Measurements from ENCODE around the gene CETN2.
"Not testable (repeated sequence)": the region's sequence is repeated elsewhere in the genome, so short reads cannot be mapped to it uniquely, and the experiment has no call there.

CETN2 gene

DNA sequence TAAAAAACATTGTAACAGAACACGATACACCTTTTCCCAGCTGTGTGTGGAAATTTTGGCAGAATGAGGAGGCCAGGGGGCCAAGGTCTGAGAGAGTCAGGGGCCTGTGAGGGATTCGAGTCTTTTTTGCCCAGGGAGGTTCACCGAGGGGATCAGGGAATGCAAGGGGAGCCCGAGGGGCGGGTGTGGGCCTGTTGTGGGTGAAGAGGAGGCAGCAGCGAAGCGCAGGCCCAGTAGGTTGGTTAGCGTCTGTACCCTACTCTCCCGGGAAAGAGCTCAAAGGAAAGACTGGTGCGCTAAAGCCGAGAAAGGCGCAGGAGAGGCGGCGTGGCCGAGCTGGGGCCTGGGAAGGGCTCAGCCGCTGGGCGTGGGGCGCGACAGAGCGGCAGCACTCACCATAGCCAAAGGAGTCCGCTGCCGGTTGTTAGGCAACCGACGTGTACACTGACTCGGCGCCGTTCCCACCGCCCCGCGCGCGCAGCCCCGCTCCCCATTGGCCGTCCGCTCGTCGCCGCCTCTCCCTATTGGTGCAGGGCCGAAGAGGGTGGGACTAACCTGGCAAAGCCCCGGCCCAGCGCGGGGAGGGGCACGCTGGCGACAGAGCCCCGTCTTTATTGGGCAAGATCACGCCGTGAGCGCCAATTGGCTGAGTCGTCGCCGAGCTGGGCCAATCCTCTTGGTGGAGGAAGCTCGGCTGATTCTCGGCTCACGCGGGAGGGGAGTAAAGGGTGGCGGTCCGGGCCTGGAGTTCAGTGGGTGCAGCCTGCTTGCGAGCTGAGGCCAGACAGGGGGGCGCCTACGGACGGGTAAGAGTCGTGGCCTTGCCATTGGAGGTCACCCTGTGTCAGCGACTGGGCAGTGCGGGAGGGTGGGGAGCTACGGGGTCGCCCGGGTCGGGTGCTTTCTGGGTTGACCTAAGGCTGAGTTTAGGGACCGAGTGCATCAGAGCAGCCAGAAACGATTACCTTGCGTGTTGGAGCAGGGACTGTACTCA lies at the start of gene CETN2, which contains the start of gene NSDHL:
Gene CETN2, minus strand, starts transcription at position 446 of the 994 bp plus-strand sequence. Its CDS starts 47 bp downstream, at position 399.
Gene NSDHL, plus strand, starts transcription at position 752 of the 994 bp plus-strand sequence. CDS start 15,262 bp downstream, outside the sequence.
- peak; percentile 88 for DNase-seq (ENCODE audit: low read depth)

DNA sequence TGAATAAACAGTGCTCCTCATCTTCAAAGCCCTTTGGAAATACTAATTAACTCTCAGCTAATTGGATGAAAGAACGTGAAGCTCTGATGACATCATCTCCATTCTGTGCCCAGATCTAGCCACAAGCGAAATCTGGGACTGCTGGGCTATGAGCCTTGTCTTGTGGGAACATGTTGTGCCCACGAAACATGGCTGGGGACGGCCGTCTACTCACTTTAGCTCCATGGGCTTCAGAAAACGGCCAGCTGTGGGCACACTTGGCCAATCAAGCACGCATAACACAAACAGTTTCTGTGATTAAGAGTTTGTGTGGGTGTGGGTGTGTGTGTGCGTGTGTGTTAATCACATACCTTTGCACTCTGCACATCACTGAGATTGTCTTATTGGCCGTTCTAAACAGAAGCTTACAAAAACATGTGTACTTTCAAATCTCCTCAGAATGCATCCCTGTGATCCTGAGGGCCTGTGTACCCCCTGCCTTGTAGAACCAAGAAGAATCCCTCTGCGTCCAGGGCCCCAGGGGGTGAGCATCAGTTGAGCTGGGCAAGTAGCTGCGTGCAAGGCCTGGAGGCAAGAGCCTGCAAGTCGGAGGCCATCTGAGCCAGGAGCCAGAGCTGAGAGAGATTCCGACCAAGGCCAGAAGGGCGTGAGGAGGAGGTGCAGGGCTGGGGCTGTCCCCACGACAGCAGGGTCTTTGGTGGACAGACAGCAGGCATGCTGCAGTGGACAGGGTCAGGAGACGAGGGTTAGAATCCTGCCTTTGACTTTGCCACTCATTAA lies 48.6 kb upstream of the CETN2 start:
- no peak for DNase-seq (ENCODE audit: low read depth)

DNA sequence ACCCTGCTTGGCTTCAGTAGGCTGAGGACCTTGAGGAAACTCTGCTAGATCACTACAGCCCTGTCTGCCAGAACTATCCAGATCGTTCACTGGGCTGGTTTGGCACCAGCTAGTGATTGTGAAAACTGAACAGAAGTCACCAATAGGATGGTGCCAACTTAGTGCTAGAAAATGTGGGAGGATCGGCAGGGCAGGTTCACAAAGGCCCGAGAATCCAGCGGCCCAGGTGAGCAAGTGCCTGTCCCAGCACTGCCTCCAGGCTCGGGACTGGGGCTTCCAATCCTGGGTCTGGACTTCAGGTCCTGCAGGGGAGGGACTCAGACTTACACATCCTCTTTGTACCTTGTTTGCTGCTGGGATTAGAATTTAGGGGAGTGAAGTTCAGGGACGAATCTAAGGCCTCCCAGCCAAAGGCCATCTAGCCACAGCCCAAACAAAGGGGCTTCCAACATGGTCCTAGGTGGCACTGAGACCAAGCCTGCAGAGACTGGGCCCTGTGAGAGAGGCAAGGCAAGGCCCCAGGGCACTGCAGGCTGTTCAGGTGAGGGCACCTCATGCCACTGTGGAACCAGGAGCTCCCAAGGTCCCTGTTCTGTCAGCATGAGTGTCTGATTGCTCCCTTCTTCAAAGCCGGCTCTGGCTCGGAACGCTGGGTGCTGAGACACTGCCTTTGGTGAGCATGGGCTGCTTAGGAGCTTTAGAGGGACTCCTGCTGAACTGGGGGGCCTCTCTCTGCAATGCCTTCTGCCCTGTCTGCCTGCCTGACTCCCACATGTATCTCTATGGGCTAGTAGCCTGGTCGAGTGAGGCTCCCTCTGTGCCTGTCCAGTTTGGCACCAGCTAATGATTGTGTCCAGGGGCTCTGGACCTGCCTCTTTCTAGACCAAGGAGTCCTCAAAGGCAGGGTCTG lies 46.6 kb upstream of the CETN2 start:
- no peak for DNase-seq (ENCODE audit: low read depth)

DNA sequence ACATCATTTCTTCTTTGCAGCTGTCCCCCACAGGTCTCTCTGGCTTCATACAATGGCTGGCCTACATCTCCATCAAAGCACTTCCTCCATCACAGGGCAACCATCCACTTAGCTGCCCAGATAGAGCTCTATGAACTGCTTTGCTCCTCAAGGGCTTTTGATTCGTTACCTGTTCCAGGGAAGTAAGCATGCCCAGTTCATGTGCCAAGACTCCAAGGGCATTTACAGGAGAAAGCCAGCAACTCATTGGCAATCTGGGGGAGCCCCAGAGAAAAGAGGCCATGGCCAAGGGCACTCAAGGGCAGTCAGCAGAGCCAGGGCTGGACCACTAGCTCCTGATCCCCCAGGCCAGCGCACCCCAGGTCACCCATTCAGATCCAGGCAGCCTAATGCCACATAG lies 42.8 kb upstream of the CETN2 start:
- DNase-seq (ENCODE audit: low read depth) = no peak

DNA sequence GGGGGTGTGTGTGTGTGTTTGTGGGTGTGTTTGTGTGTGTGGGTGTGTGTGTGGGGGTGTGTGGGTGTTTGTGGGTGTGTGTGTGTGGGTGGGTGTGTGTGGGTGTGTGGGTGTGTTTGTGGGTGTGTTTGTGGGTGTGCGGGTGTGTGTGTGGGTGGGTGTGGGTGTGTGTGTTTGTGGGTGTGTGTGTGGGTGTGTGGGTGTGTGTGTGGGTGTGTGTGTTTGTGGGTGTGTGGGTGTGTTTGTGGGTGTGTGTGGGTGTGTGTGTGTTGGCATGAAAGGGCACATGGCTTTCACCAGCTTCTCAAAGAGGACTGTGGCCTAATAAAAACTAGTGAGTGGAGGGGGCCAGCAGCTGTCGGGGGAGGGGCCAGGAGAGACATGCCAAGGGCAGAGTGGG lies 42.0 kb upstream of the CETN2 start:
- no peak for DNase-seq (ENCODE audit: low read depth)

DNA sequence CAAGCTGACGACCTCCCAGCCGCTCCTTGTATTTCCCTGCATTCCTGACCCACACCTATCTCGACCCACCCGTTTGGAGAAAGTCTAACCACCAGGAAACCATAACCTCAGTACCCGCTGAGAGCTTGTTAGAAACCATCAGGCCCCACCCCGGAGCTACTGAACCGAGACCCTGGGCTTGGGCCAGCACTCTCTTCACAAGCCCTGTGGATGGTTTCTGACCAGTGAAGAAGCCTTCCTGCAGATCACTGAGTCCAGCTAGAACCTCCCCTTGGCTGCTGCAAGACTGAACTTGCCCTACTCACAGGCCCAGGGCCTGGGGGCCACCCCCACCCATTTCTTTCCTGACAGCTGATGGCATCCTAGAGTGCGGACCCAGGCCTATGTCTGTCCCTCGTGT lies 40.7 kb upstream of the CETN2 start:
- no peak for DNase-seq (ENCODE audit: low read depth)

DNA sequence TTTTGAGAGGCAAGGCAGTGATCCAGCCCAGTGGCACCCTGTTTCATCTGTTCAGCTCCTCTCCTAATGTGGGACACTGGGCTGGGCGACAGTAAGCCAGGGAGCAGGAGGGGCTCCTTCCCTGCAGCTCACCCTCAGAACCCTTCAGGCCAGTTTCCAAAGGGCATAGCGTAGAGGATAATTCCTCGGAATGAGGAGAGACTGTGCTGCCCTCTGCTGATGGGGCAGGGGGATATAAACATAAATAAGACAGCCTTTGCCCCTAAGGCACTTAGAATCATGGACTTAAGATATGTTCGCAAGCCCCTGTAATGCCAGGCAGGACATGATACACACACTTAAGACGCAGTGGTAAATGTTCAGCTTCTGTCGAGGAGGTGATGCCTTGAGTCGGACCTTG lies 39.4 kb upstream of the CETN2 start:
- no peak for DNase-seq (ENCODE audit: low read depth)

DNA sequence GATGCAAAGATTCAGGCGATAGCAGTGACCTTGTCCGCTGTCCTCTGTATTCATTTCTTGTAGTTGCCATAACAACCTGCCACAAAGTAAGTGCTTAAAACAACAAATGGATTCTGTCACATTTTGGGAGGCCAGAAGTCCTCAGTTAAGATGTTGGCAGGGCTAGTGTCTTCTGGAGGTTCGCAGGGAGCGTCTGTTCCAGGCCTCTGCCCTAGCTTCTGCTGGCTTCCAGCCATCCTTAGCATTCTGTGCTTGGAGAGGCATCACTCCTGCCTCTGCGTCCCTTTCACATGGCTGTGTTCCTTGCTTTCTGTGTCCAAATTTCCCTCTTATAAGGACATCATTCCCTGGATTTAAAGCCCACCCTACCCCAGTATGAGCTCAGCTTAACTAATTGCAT lies 35.8 kb upstream of the CETN2 start:
- DNase-seq (ENCODE audit: low read depth) = no peak

DNA sequence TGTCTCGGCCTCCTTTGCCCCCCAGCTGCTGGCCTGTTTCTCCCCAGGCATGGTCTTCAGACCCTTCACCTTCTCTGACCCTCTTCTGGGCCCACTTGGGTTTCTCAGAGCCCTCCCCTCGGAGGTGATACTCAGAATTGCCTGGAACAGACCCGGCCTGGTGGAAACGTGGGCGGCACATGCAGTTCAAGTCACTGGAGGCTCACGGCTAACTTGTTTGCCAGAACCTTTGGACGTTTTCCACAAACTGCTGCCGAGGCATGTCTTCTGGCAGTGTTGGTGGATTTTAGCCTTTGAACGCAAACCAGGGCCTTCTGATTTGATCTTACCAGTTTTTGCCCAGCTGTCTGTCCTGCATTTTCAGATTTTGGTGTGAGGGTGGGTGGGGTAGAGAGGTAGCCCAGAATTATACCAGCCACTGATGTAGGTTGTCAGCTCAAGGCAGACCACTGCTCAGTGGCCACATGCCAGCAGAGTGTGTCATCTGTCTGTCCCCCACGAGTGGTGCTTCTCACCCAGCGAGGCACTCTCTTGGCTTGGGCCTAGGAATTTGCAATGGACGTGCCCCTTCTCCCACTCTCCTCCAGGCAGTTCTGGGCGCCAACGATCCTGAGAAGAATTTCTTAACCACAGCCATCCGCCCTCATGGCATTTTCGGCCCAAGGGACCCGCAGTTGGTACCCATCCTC lies 34.8 kb upstream of the CETN2 start:
- DNase-seq (ENCODE audit: low read depth) = no peak

DNA sequence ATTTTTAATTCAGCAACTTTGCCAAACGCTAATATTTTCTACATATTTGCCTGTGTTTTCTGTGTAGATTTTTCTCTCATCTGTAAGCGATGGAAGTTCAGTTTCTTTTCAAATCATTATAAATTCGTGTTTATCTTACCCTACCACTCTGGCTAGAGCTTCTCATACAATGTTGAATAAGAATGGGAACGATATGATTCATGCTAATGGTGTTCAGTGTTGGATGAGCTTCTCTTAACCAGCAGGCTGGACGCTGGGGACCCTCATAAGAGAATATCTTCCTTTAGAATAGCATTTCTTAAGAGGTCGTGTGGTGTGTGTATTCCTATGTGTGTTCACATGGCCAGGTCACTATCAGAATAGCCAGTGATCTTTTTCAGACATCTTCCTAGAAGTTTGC lies 31.3 kb upstream of the CETN2 start:
- DNase-seq (ENCODE audit: low read depth) = no peak

DNA sequence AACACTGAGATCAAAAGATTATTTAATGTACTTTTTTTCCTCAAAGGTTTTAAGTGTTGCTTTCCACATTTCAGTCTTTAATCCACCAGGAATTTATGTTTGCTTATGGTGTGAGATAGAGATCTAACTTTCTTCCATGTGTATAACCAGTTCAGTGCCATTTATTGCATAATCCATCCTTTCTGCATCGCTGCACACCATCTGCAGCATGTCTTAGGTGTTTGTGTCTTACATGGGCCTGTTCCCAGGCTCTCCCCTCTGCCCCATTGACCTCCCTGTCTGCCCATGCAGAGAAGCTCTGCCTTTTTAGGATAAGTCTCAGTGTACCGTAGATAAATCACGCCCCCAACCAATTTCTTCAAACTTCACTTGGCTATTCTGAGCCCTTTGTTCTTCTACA lies 30.6 kb upstream of the CETN2 start:
- DNase-seq (ENCODE audit: low read depth) = no peak

DNA sequence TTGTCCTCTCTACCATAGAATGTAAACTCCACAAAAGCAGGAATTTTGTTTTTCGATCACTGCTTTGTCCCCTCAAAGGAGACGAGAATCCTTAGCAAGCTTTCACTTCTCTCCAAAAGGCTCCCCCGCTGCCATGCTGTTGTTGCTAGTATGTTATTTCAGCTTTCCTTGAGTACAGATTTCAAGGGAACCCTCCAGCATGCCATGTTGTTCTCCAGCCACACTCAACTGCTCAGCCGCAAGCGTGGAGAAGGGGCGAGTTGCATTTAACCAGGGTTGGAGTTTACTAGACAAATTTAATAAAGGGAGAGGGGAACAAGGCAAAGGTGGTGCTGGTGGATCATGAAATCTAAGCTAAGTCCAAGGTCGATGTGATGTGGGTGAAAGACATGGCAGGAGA lies 23.4 kb upstream of the CETN2 start:
- DNase-seq (ENCODE audit: low read depth) = no peak

DNA sequence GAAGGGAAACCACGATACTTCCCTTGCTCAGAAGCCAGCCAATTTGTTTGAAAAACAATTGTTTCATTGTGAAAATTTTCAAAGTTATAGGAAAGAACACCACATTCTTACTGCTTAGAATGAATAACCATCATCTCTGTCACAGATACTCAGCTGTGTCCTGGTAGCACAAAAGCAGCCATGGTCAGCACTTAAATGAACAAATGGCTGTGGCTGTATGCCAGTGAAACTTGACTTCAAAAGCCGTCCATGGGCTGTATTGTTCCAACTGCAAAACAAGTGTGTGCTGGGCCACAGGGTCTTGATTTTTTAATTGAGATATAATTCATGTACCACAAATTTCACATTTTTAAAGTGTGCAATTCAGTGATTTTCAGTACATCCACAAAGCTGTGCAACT lies 19.9 kb upstream of the CETN2 start:
- no peak for DNase-seq (ENCODE audit: low read depth)

DNA sequence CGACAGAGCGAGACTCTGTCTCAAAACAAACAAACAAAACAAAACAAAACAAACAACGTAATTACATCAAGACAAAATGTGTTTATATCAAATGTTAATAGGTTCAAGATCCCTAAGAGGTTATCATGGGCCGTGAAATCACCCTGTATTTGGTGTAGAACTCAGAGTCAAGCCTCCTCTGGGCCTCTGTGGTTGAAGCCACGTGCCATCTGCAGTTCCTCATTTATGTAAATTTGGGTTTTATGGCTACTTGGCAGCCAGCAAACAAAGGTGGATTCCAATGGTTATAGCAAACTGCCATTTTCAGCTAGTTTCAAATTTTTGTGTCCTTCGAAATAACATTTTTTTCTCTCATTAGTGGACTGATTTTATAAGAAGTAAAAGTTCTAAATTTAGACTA lies 16.7 kb upstream of the CETN2 start:
- DNase-seq (ENCODE audit: low read depth) = no peak

DNA sequence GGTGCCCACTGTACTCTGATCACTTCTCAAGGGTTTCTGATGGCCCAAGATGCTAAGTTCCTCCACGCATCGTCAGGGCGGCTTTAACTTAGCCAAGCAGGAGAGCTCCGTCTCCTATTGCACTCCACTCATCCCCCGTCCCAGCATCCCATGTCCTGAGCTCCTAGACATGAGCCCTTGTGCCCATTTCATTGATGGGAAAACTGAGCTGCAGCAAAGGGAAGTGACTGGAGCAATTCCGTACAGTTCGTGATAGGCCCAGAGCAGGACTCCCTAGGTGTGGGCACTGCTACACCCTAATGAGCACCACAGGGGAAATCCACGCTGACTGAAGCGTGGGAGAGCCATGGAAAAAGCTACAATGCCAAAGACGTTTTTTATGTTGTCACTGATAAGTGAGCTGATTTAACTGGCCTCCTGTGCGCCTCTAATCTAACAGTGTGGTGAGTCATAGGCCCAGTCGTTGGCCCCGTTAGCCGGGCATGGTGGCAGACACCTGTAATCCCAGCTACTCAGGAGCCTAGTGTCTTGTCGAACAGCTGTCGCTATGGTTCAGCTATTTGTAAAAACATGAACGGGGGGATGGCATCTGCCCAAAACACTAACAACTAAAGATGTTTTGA lies 15.2 kb upstream of the CETN2 start:
- no peak for DNase-seq (ENCODE audit: low read depth)

DNA sequence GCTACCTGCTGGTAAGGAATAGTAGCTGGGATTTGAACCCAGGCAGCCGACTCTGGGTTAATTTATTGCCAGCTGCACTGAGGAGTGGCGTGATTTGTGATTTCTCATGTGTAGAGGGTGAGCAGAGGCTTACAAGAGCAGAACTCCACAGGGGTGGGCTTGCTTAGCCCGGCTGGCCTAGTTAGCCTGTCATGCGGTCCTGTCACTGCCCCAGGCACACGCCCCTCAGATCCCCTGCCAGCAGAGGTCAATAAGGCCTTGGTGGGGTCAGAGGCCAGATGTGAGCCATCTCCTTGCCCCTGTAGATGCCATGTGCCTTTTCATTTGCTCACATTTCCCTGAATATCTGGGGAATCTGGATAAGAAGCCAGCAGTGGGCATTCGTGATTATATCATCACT lies 13.7 kb upstream of the CETN2 start:
- no peak for DNase-seq (ENCODE audit: low read depth)

DNA sequence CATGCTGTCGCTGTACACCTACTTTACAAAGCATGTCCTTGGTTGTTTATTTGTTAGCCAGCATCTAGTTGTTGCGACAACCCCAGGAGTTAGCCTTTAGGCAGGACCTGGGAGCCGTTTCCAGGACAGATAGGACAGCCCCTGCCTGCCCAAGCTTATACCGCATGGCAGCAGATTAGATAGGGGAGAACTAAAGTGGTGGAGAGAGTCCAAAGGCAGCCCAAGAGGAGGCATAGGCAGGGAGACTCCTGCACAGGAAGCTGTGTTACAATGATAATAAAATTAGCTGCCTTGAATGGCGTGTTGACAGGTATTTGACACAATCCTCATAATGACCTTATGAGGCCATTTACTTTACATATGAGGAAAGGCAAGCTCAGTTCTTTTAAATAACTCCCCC lies 13.3 kb upstream of the CETN2 start:
- no peak for DNase-seq (ENCODE audit: low read depth)

DNA sequence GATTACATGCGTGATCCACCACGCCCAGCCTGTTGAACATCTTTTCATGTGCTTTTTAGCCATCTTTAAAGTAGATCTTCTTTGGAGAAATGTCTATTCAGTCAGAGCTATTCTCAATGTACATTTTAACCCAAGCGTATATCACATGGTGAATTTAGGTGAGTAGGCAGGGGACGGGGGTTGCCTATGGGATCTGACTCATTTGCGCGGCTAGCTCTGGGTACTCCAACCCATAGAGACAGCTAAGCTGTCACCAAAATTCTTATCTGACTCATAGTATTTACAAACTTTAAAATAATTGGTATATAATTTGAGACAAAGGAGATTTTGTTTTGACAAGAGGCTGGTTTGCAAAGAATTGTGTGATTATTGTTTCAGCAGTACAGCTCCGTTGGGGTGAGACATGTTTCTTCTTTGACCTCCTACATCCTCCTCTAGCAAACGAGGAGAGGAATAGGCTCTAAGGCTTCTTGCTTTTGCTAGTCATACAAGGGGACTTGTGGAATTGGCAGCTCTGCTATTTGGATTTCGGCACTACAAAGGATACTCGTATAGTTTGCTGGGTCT lies 12.3 kb upstream of the CETN2 start:
- DNase-seq (ENCODE audit: low read depth) = no peak

DNA sequence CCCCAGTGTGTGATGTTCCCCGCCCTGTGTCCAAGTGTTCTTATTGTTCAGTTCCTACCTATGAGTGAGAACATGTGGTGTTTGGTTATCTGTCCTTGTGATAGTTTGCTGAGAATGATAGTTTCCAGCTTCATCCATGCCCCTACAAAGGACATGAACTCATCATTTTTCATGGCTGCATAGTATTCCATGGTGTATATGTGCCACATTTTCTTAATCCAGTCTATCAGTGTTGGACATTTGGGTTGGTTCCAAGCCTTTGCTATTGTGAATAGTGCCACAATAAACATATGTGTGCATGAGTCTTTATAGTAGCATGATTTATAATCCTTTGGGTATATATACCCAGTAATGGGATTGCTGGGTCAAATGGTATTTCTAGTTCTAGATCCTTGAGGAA lies 4.9 kb upstream of the CETN2 start:
- DNase-seq (ENCODE audit: low read depth) = not testable (repeated sequence)

DNA sequence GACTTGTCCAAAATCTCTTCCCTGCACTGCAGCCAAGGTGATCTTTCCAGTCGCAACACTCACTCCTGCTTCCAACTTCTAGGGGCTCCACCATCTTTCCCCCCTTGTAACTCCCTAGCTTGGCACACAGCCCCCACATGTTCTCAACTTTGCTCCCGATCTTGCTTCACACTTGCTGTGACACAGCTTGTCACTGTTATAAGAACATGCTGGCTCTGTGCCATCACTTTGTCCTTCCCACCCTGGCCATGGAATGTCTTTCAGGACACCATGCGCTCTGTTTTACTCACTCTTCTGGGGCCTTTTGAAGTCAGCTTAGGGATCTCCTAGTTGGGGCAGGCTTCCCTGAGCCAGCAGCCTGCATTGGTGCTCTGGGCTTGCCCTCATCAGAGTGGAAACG lies 2.8 kb upstream of the CETN2 start:
- DNase-seq (ENCODE audit: low read depth) = no peak

DNA sequence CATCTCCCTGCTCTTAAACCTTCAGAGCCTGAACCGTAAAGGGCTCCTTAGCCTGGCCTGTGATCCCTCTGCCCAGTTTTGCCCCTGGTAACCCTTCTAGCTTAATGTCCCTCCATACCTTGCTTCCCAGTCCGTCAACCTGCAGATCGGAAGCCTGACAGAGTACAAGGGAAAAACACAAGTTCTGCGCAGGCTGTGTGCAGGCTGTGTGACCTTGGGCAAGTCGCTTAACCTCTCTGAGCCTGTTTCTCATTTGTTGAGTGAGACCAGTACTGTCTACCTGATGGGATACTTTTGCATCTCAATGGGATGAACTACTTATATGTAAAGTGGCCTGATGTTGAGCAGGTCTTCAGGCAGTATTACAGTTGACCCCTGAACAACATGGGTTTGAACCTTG lies 2.0 kb upstream of the CETN2 start:
- DNase-seq (ENCODE audit: low read depth) = no peak

All from activated T-helper 9 cell treated with anti-CD3 and anti-CD28 coated beads, Interleukin-2, amount 50 U/mL, for 16 hours (primary cell).